ENCODE data around the gene PRKRIP1. TPM values are rescaled to one million over a fixed set of nuclear protein-coding genes. Genes with fewer than 3 reads are reported as not detected.

The PRKRIP1 gene
- polyA plus RNA-seq, 1 donor = 42.4 TPM

Other genes starting within 250 kb of the PRKRIP1 start
- gene SH2B2, start 109.5 kb upstream of the PRKRIP1 start, polyA plus RNA-seq (ENCODE audit: insufficient read length) = 2.5 TPM
- 6.3 TPM for gene SPDYE6, start 39.9 kb upstream of the PRKRIP1 start, polyA plus RNA-seq (ENCODE audit: insufficient read length)
- 17.0 TPM for gene ORAI2, start 37.2 kb downstream of the PRKRIP1 start, polyA plus RNA-seq (ENCODE audit: insufficient read length)
- 9.1 TPM for gene ALKBH4, start 68.5 kb downstream of the PRKRIP1 start, polyA plus RNA-seq (ENCODE audit: insufficient read length)
- gene LRWD1, start 68.6 kb downstream of the PRKRIP1 start, polyA plus RNA-seq (ENCODE audit: insufficient read length) = 17.8 TPM
- gene POLR2J, start 82.6 kb downstream of the PRKRIP1 start, polyA plus RNA-seq (ENCODE audit: insufficient read length) = 18.7 TPM
- gene RASA4B, start 121.4 kb downstream of the PRKRIP1 start, polyA plus RNA-seq (ENCODE audit: insufficient read length) = 8.6 TPM
- gene UPK3BL2, start 147.3 kb downstream of the PRKRIP1 start, polyA plus RNA-seq (ENCODE audit: insufficient read length) = 18.5 TPM
- 14.8 TPM for gene SPDYE2, start 154.9 kb downstream of the PRKRIP1 start, polyA plus RNA-seq (ENCODE audit: insufficient read length)
- 91.1 TPM for gene POLR2J3, start 176.2 kb downstream of the PRKRIP1 start, polyA plus RNA-seq (ENCODE audit: insufficient read length)
- 38.8 TPM for gene RASA4, start 220.4 kb downstream of the PRKRIP1 start, polyA plus RNA-seq (ENCODE audit: insufficient read length)
- gene UPK3BL1, start 246.4 kb downstream of the PRKRIP1 start, polyA plus RNA-seq (ENCODE audit: insufficient read length) = 23.5 TPM

All from left kidney (tissue), 1 donor.